ENCODE measurements around the gene MYO16. TPM values are rescaled to one million over a fixed set of nuclear protein-coding genes. Genes with fewer than 3 reads are reported as not detected.

Gene MYO16
- total and polyA plus RNA-seq, 2 of the 4 experiments (the other 2 are of a cell fraction) = under 0.01 to 0.03 TPM

DNA sequence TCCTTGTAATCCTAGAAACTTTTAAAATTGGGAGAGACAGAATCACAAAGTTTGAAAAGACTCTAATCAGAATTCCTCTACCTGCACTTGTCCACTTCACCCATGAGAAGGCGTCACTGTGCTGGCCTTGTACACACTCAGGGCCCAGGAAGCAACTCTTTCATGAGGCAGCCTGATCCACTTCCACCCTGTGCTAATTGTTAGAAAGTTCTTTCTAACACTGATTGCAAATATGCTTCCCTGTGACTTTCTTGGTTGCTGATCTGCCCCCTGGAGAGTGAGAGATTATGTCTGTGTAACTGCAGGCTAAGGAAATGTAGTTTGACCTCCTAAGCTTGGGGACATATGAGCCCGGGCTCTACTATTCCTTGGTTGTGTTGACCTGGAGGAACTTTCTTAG, 494.6 kb downstream of the MYO16 start:
- Histone ChIP-seq H2BK120ac (ENCODE audit: low read depth, low read length) (no peak overlapping the region), H3K4me1 (ENCODE audit: control insufficient read depth, insufficient read depth, low read length) (no peaks in the 10 kb centered on the region), H3K27me3 (ENCODE audit: control insufficient read depth, insufficient read depth, low read length) (peaks cover 6% of the 10 kb centered on the region), H4K20me1 (ENCODE audit: insufficient read depth, low read length) (no peaks in the 10 kb centered on the region), H3K9ac (ENCODE audit: low read depth, low read length) (no peak overlapping the region), H3K4ac (ENCODE audit: low read depth, low read length) (no peak overlapping the region), H3K4me3 (ENCODE audit: insufficient read depth, low read depth, low read length) (no peak overlapping the region), H4K91ac (ENCODE audit: insufficient read depth, low read depth, low read length) (no peak overlapping the region), H4K8ac (ENCODE audit: low read depth in 2 of 2, low read length in 2 of 2) (no peak overlapping the region), H3K9me1 (ENCODE audit: insufficient read depth, low read length) (no peaks in the 10 kb centered on the region), H3K79me1 (ENCODE audit: low read depth in 1 of 2, low read length in 2 of 2) (no peaks in the 10 kb centered on the region), H3K9me3 (ENCODE audit: control insufficient read depth, insufficient read depth, low read length) (no peaks in the 10 kb centered on the region), H2AFZ (replicated peaks; ENCODE audit: low read length, poor library complexity) (no peak overlapping the region), H2BK20ac (ENCODE audit: low read depth, low read length) (no peak overlapping the region), H2BK15ac (ENCODE audit: low read depth, low read length) (no peak overlapping the region), H3K18ac (ENCODE audit: low read depth, low read length) (no peak overlapping the region), H3K36me3 (ENCODE audit: control insufficient read depth, insufficient read depth, low read length) (no peaks in the 10 kb centered on the region), H2AK5ac (ENCODE audit: low read depth, low read length) (no peak overlapping the region), H2AK9ac (replicated peaks; ENCODE audit: low read depth, low read length, poor library complexity) (no peak overlapping the region), H3K56ac (ENCODE audit: extremely low read depth, insufficient read depth, low read length) (no peak overlapping the region), H2BK5ac (ENCODE audit: low read depth, low read length, poor library complexity, severe bottlenecking) (no peak overlapping the region), H3K14ac (replicated peaks; ENCODE audit: low read depth, low read length) (no peak overlapping the region), H3K23ac (ENCODE audit: low read depth, low read length) (no peak overlapping the region), H3K27ac (ENCODE audit: insufficient read depth, low read length) (no peak overlapping the region), H3K4me2 (ENCODE audit: low read depth, low read length) (no peak overlapping the region), H4K5ac (ENCODE audit: low read depth, low read length) (no peak overlapping the region)
- no TSS peak for BruUV-seq (replicated peaks)
- in situ Hi-C loops (cut with MboI; ENCODE audit: low sequenced_read_pairs) = no loop called here
- DNase-seq (no peak), ATAC-seq (ENCODE audit: low read depth) (no peak)
- no CpG with 5 or more reads among the region's 2 CpGs for WGBS, 2 experiments (ENCODE audit: extremely low coverage in 2 of 2, insufficient read length in 1 of 2)
- dilution Hi-C loops (cut with HindIII; ENCODE audit: low sequenced_read_pairs, unreplicated experiment) = no loop called here
- CTCF ChIA-PET = interaction anchor here (0.6 kb wide), 1 partner anchor 53 kb away, joined by 4 read pairs; no protein-coding TSS in a partner anchor
- no peak for TF ChIP-seq MXI1 (IDR thresholded peaks at IDR 0.05; ENCODE audit: borderline replicate concordance, low read depth, low read length)
- no peak for TF ChIP-seq RAD21 (IDR thresholded peaks at IDR 0.05; ENCODE audit: low read length)
- TF ChIP-seq RCOR1 (IDR thresholded peaks at IDR 0.05; ENCODE audit: insufficient replicate concordance, low read length) = no peak
- no peak for TF ChIP-seq RFX5 (IDR thresholded peaks at IDR 0.05; ENCODE audit: low read depth, low read length)
- no peak for TF ChIP-seq CHD1 (IDR thresholded peaks at IDR 0.05; ENCODE audit: low read depth, low read length)
- TF ChIP-seq POLR2A (IDR thresholded peaks at IDR 0.05; ENCODE audit: low read depth, low read length) = no peak
- TF ChIP-seq NFE2L2 (IDR thresholded peaks at IDR 0.05; ENCODE audit: low read depth, low read length) = no peak
- TF ChIP-seq, protein P1, sequence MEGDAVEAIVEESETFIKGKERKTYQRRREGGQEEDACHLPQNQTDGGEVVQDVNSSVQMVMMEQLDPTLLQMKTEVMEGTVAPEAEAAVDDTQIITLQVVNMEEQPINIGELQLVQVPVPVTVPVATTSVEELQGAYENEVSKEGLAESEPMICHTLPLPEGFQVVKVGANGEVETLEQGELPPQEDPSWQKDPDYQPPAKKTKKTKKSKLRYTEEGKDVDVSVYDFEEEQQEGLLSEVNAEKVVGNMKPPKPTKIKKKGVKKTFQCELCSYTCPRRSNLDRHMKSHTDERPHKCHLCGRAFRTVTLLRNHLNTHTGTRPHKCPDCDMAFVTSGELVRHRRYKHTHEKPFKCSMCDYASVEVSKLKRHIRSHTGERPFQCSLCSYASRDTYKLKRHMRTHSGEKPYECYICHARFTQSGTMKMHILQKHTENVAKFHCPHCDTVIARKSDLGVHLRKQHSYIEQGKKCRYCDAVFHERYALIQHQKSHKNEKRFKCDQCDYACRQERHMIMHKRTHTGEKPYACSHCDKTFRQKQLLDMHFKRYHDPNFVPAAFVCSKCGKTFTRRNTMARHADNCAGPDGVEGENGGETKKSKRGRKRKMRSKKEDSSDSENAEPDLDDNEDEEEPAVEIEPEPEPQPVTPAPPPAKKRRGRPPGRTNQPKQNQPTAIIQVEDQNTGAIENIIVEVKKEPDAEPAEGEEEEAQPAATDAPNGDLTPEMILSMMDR (conservative IDR thresholded peaks at IDR 0.05; ENCODE audit: low read depth, low read length) = no peak
- TF ChIP-seq BHLHE40 (IDR thresholded peaks at IDR 0.05; ENCODE audit: low read depth, low read length) = no peak
- TF ChIP-seq, protein P2, sequence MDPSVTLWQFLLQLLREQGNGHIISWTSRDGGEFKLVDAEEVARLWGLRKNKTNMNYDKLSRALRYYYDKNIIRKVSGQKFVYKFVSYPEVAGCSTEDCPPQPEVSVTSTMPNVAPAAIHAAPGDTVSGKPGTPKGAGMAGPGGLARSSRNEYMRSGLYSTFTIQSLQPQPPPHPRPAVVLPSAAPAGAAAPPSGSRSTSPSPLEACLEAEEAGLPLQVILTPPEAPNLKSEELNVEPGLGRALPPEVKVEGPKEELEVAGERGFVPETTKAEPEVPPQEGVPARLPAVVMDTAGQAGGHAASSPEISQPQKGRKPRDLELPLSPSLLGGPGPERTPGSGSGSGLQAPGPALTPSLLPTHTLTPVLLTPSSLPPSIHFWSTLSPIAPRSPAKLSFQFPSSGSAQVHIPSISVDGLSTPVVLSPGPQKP (IDR thresholded peaks at IDR 0.05; ENCODE audit: borderline replicate concordance, low read depth, low read length) = no peak
- no peak for TF ChIP-seq MAZ (IDR thresholded peaks at IDR 0.05; ENCODE audit: borderline replicate concordance, low read depth, low read length)
- TF ChIP-seq MAFK (IDR thresholded peaks at IDR 0.05; ENCODE audit: low read depth, low read length) = no peak
- TF ChIP-seq CEBPB (IDR thresholded peaks at IDR 0.05; ENCODE audit: low read depth, low read length) = no peak
- TF ChIP-seq SMC3 (IDR thresholded peaks at IDR 0.05; ENCODE audit: low read depth, low read length) = no peak
- intact Hi-C loops (cut with micrococcal nuclease) = no loop called here
- POLR2A ChIA-PET (ENCODE audit: unreplicated experiment) = no interaction called here
